ENCODE measurements around the gene BRF1. TPM values are rescaled to one million over a fixed set of nuclear protein-coding genes. Genes with fewer than 3 reads are reported as not detected.

The BRF1 gene
- total and polyA plus RNA-seq, 2 of the 8 experiments (the other 6 are each of a cell fraction or from before 2014, with no cell fraction given): 7.7 to 18.3 TPM

GRCh38 chr14:105323663-105324062, 22.9 kb upstream of the BRF1 start:
- Histone ChIP-seq H3K18ac (ENCODE audit: extremely low read depth, low read length) (no peak overlapping the region), H3K23ac (ENCODE audit: insufficient read length) (no peak overlapping the region), H2BK120ac (replicated peaks; ENCODE audit: low read depth, low read length) (no peak overlapping the region), H3K27me3 (replicated peaks in 1 of 4; ENCODE audit: control insufficient read depth in 3 of 4, extremely low read depth in 1 of 4, insufficient read depth in 3 of 4, low read length in 3 of 4) (no peaks in the 10 kb centered on the region), H2BK12ac (ENCODE audit: low read depth, low read length) (no peak overlapping the region; the same call in 1 of the 2 replicates), H2AK5ac (ENCODE audit: low read depth, low read length) (0 out of 2 replicates have a peak overlapping the region, but pooled peaks have one; percentile 57), H3K36me3 (ENCODE audit: control insufficient read depth in 2 of 4, insufficient read depth in 4 of 4, low read length in 3 of 4) (no peaks in the 10 kb centered on the region), H2BK20ac (ENCODE audit: low read length) (no peak overlapping the region), H2BK5ac (ENCODE audit: low read depth, low read length) (peak overlapping the region; percentile 66; the same call in 1 of the 2 replicates), H3K79me2 (ENCODE audit: control insufficient read depth in 1 of 2, insufficient read depth in 2 of 2, low read length in 2 of 2) (peaks cover 0 to 81% of the 10 kb centered on the region in 2 experiments; a peak in 2 of 4 replicates), H4K20me1 (replicated peaks in 1 of 2; ENCODE audit: control insufficient read depth in 1 of 2, insufficient read depth in 2 of 2, low read length in 2 of 2) (peaks cover 29 to 53% of the 10 kb centered on the region in 2 experiments), H3K9me3 (ENCODE audit: insufficient read depth in 2 of 2, low read depth in 1 of 2, low read length in 1 of 2) (no peaks in the 10 kb centered on the region), H3K56ac (replicated peaks; ENCODE audit: insufficient read length, low read depth, low read length) (no peak overlapping the region), H3K4ac (replicated peaks; ENCODE audit: insufficient read length, low read depth, low read length) (no peak overlapping the region), H3K4me1 (replicated peaks in 1 of 4; ENCODE audit: control insufficient read depth in 3 of 4, insufficient read depth in 4 of 4, low read length in 3 of 4) (peaks cover 3 to 37% (median 29%) of the 10 kb centered on the region in 4 experiments), H4K8ac (ENCODE audit: extremely low read depth, insufficient read depth, low read length) (no peak overlapping the region), H4K91ac (replicated peaks; ENCODE audit: insufficient read length, low read length) (no peak overlapping the region), H2BK15ac (ENCODE audit: low read length) (no peak overlapping the region), H3K14ac (ENCODE audit: insufficient read length) (no peak overlapping the region), H4K5ac (ENCODE audit: insufficient read length, low read depth, low read length) (no peak overlapping the region), H3K79me1 (ENCODE audit: low read depth, low read length) (peaks cover 45% of the 10 kb centered on the region), H3K4me3 (ENCODE audit: extremely low read depth in 1 of 4, insufficient read depth in 2 of 4, low read depth in 3 of 4, low read length in 4 of 4) (no peak overlapping the region), H3K9ac (replicated peaks in 1 of 4; ENCODE audit: extremely low read depth in 1 of 4, low read depth in 3 of 4, low read length in 3 of 4) (no peak overlapping the region), H2AFZ (ENCODE audit: low read length) (no peak overlapping the region), H3K23me2 (ENCODE audit: low read depth, low read length) (no peaks in the 10 kb centered on the region), H3K27ac (ENCODE audit: low read depth, low read length) (no peak overlapping the region), H3K4me2 (ENCODE audit: insufficient read depth in 1 of 2, low read depth in 2 of 2, low read length in 2 of 2) (no peak overlapping the region)
- DNase-seq (ENCODE audit: low read depth in 1 of 2, low spot score in 2 of 2) (no peak), FAIRE-seq (no peak)
- ChIA-PET POLR2A (ENCODE audit: partially characterized antibody) (interaction anchor here (1.4 kb wide), 1 partner anchor 23 kb away, joined by 4 read pairs; the partner anchor contains the start of gene BRF1), CTCF (ENCODE audit: partially characterized antibody) (interaction anchor here (0.6 to 2.7 kb wide), 9 partner anchors 8 to 157 kb away, joined by 3 to 13 read pairs (median 3); no protein-coding TSS in a partner anchor)
- WGBS, 2 experiments (ENCODE audit: extremely low coverage in 1 of 2, insufficient coverage in 1 of 2, insufficient read length in 1 of 2, insufficient replicate concordance in 2 of 2, low coverage in 1 of 2, low lambda C conversion rate in 2 of 2, missing lambda C conversion rate in 1 of 2): 93% methylated on average over 13 of the region's 13 CpGs; no CpG with 5 or more reads in 1 of the 2 experiments
- TF ChIP-seq TBP (IDR thresholded peaks at IDR 0.05; ENCODE audit: low read depth, low read length) (no peak), BCL11A (IDR thresholded peaks at IDR 0.05; ENCODE audit: low read depth in 2 of 2, low read length in 2 of 2) (no peak)
